ENCODE measurements around the gene TRIP6.

Gene TRIP6

GRCh38 chr7:100826514-100827329 is 40.5 kb upstream of the TRIP6 start:
- H3K27me3 ChIP-seq (ENCODE audit: control insufficient read depth, insufficient read depth, low read length): no peaks in the 10 kb centered on the region
- peaks cover 30% of the 10 kb centered on the region for H3K36me3 ChIP-seq (ENCODE audit: control insufficient read depth, insufficient read depth, low read length)
- H3K9ac ChIP-seq (ENCODE audit: low read length): peak overlapping the region; percentile 86
- peaks cover 14% of the 10 kb centered on the region for H3K4me1 ChIP-seq (ENCODE audit: control insufficient read depth, insufficient read depth, low read length)
- H3K9me3 ChIP-seq (ENCODE audit: control insufficient read depth, insufficient read depth, low read depth, low read length): no peaks in the 10 kb centered on the region
- peak overlapping the region; percentile 96 for H3K4me3 ChIP-seq (ENCODE audit: low read depth, low read length)
- H3K27ac ChIP-seq (ENCODE audit: low read depth, low read length): peak overlapping the region; percentile 89

GRCh38 chr7:100827330-100828226 is 39.6 kb upstream of the TRIP6 start, which contains the start of gene EPHB4:
TSS of gene EPHB4 (minus strand) at chr7:100827523. CDS start at chr7:100827030, 493 bp downstream.
- no peaks in the 10 kb centered on the region for H3K27me3 ChIP-seq (ENCODE audit: control insufficient read depth, insufficient read depth, low read length)
- H3K9ac ChIP-seq (ENCODE audit: low read length): peak within 1 kb of the TSS; percentile 86
- H3K4me1 ChIP-seq (ENCODE audit: control insufficient read depth, insufficient read depth, low read length): peaks cover 14% of the 10 kb centered on the region
- H3K4me3 ChIP-seq (ENCODE audit: low read depth, low read length): peak within 1 kb of the TSS; percentile 96
- peak within 1 kb of the TSS; percentile 89 for H3K27ac ChIP-seq (ENCODE audit: low read depth, low read length)
- no peaks in the 10 kb centered on the region for H3K9me3 ChIP-seq (ENCODE audit: control insufficient read depth, insufficient read depth, low read depth, low read length)
- H3K36me3 ChIP-seq (ENCODE audit: control insufficient read depth, insufficient read depth, low read length): peaks cover 22% of the 10 kb centered on the region

- no peak overlapping the region for H3K9ac ChIP-seq (ENCODE audit: low read length)
- H3K9me3 ChIP-seq (ENCODE audit: control insufficient read depth, insufficient read depth, low read depth, low read length): no peaks in the 10 kb centered on the region
- peak overlapping the region; percentile 96; the same call in 1 of the 2 replicates for H3K4me3 ChIP-seq (ENCODE audit: low read depth, low read length)
- no peak overlapping the region; the same call in 1 of the 2 replicates for H3K27ac ChIP-seq (ENCODE audit: low read depth, low read length)
- peaks cover 5% of the 10 kb centered on the region for H3K36me3 ChIP-seq (ENCODE audit: control insufficient read depth, insufficient read depth, low read length)
- H3K4me1 ChIP-seq (ENCODE audit: control insufficient read depth, insufficient read depth, low read length): peaks cover 14% of the 10 kb centered on the region
- H3K27me3 ChIP-seq (ENCODE audit: control insufficient read depth, insufficient read depth, low read length): no peaks in the 10 kb centered on the region
Observed at GRCh38 chr7:100829150-100829716, 38.0 kb upstream of the TRIP6 start.

- Histone ChIP-seq H3K36me3 (ENCODE audit: control insufficient read depth, insufficient read depth, low read length) (no peaks in the 10 kb centered on the region), H3K9me3 (ENCODE audit: control insufficient read depth, insufficient read depth, low read depth, low read length) (no peaks in the 10 kb centered on the region), H3K4me1 (ENCODE audit: control insufficient read depth, insufficient read depth, low read length) (peaks cover 9% of the 10 kb centered on the region), H3K27me3 (ENCODE audit: control insufficient read depth, insufficient read depth, low read length) (no peaks in the 10 kb centered on the region), H3K4me3 (ENCODE audit: low read depth, low read length) (no peak overlapping the region), H3K27ac (ENCODE audit: low read depth, low read length) (no peak overlapping the region), H3K9ac (ENCODE audit: low read length) (no peak overlapping the region)
Observed at GRCh38 chr7:100830396-100830795, 36.8 kb upstream of the TRIP6 start.

- H3K4me1 ChIP-seq (ENCODE audit: control insufficient read depth, insufficient read depth, low read length): peaks cover 16% of the 10 kb centered on the region
- no peak overlapping the region for H3K4me3 ChIP-seq (ENCODE audit: low read depth, low read length)
- H3K36me3 ChIP-seq (ENCODE audit: control insufficient read depth, insufficient read depth, low read length): no peaks in the 10 kb centered on the region
Observed at GRCh38 chr7:100832281-100832633, 34.9 kb upstream of the TRIP6 start.

GRCh38 chr7:100835903-100836811 is 31.0 kb upstream of the TRIP6 start:
- Histone ChIP-seq H3K27me3 (ENCODE audit: control insufficient read depth, insufficient read depth, low read length) (no peaks in the 10 kb centered on the region), H3K36me3 (ENCODE audit: control insufficient read depth, insufficient read depth, low read length) (no peaks in the 10 kb centered on the region), H3K4me1 (ENCODE audit: control insufficient read depth, insufficient read depth, low read length) (peaks cover 20% of the 10 kb centered on the region), H3K9ac (ENCODE audit: low read length) (peak overlapping the region; percentile 79), H3K4me3 (ENCODE audit: low read depth, low read length) (peak overlapping the region; percentile 58), H3K9me3 (ENCODE audit: control insufficient read depth, insufficient read depth, low read depth, low read length) (no peaks in the 10 kb centered on the region), H3K27ac (ENCODE audit: low read depth, low read length) (peak overlapping the region; percentile 85)

More at GRCh38 chr7:100832281-100832633, 34.9 kb upstream of the TRIP6 start:
- Histone ChIP-seq H3K9ac (ENCODE audit: low read length) (no peak overlapping the region), H3K27me3 (ENCODE audit: control insufficient read depth, insufficient read depth, low read length) (no peaks in the 10 kb centered on the region), H3K27ac (ENCODE audit: low read depth, low read length) (no peak overlapping the region), H3K9me3 (ENCODE audit: control insufficient read depth, insufficient read depth, low read depth, low read length) (no peaks in the 10 kb centered on the region)

- Histone ChIP-seq H3K27ac (ENCODE audit: low read depth, low read length) (peak overlapping the region; percentile 96), H3K27me3 (ENCODE audit: control insufficient read depth, insufficient read depth, low read length) (no peaks in the 10 kb centered on the region), H3K4me3 (ENCODE audit: low read depth, low read length) (peak overlapping the region; percentile 63), H3K36me3 (ENCODE audit: control insufficient read depth, insufficient read depth, low read length) (no peaks in the 10 kb centered on the region), H3K4me1 (ENCODE audit: control insufficient read depth, insufficient read depth, low read length) (peaks cover 20% of the 10 kb centered on the region), H3K9me3 (ENCODE audit: control insufficient read depth, insufficient read depth, low read depth, low read length) (no peaks in the 10 kb centered on the region), H3K9ac (ENCODE audit: low read length) (peak overlapping the region; percentile 95)
Observed at GRCh38 chr7:100836812-100837098, 30.4 kb upstream of the TRIP6 start.

- H3K4me3 ChIP-seq (ENCODE audit: low read depth, low read length): peak overlapping the region; percentile 63
- no peaks in the 10 kb centered on the region for H3K27me3 ChIP-seq (ENCODE audit: control insufficient read depth, insufficient read depth, low read length)
- no peaks in the 10 kb centered on the region for H3K36me3 ChIP-seq (ENCODE audit: control insufficient read depth, insufficient read depth, low read length)
- peaks cover 20% of the 10 kb centered on the region for H3K4me1 ChIP-seq (ENCODE audit: control insufficient read depth, insufficient read depth, low read length)
- peak overlapping the region; percentile 96 for H3K27ac ChIP-seq (ENCODE audit: low read depth, low read length)
- H3K9ac ChIP-seq (ENCODE audit: low read length): peak overlapping the region; percentile 95
- H3K9me3 ChIP-seq (ENCODE audit: control insufficient read depth, insufficient read depth, low read depth, low read length): no peaks in the 10 kb centered on the region
Observed at GRCh38 chr7:100837099-100837836, 29.9 kb upstream of the TRIP6 start.

- Histone ChIP-seq H3K9ac (ENCODE audit: low read length) (no peak overlapping the region), H3K36me3 (ENCODE audit: control insufficient read depth, insufficient read depth, low read length) (no peaks in the 10 kb centered on the region), H3K27ac (ENCODE audit: low read depth, low read length) (no peak overlapping the region), H3K4me3 (ENCODE audit: low read depth, low read length) (no peak overlapping the region), H3K4me1 (ENCODE audit: control insufficient read depth, insufficient read depth, low read length) (peaks cover 20% of the 10 kb centered on the region), H3K27me3 (ENCODE audit: control insufficient read depth, insufficient read depth, low read length) (no peaks in the 10 kb centered on the region), H3K9me3 (ENCODE audit: control insufficient read depth, insufficient read depth, low read depth, low read length) (no peaks in the 10 kb centered on the region)
Observed at GRCh38 chr7:100839361-100839760, 27.8 kb upstream of the TRIP6 start.
